ENCODE data around the gene ERC2.

GRCh38 chr3:56397798-56398197, 70.5 kb downstream of the ERC2 start:
- TF ChIP-seq POLR2A (IDR thresholded peaks at IDR 0.05; ENCODE audit: control extremely low read depth in 1 of 2, low read depth in 2 of 2, low read length in 2 of 2) = no peak
- no peak for TF ChIP-seq PHF8 (conservative IDR thresholded peaks at IDR 0.05; ENCODE audit: low read depth, low read length)
- no peak for TF ChIP-seq RFX5 (IDR thresholded peaks at IDR 0.05; ENCODE audit: borderline replicate concordance, low read depth, low read length)
- TF ChIP-seq SIN3A (conservative IDR thresholded peaks at IDR 0.05 in 1 of 2, IDR thresholded peaks at IDR 0.05 in 1 of 2; ENCODE audit: low read depth in 1 of 2, low read length in 2 of 2) = no peak

All from H1 (cell line).